ENCODE data around the gene MAPK8IP1.

- TF ChIP-seq POLR2AphosphoS5 (IDR thresholded peaks at IDR 0.05; ENCODE audit: borderline replicate concordance, low read depth, low read length) (no peak), EZH2 (IDR thresholded peaks at IDR 0.05) (no peak), FOXP2 (optimal IDR thresholded peaks at IDR 0.05; ENCODE audit: control extremely low read depth, extremely low read length, insufficient read depth) (no peak)
Observed at GRCh38 chr11:45930951-45931570, 45.6 kb downstream of the MAPK8IP1 start.

All from SK-N-MC (cell line).